HCT116 (cell line): ENCODE measurements around the gene ATF5. TPM values are rescaled to one million over a fixed set of nuclear protein-coding genes. Genes with fewer than 3 reads are reported as not detected.

Experiments
- ATAC-seq: fragments of 200-7000 bp; cut with Tn5 transposase; 2 replicates; pipeline ENCODE4 v1.9.1; 2020; ENCODE audit warnings: mild to moderate bottlenecking, moderate library complexity
- BruUV-seq: library from RNA; stranded (reverse); fragments of 400-500 nt; replicated peaks from 2 replicates; lab custom pipeline; 2021; lab: Mats Ljungman, UMichigan
- CTCF ChIA-PET: fragments of 300-600 bp; sonication (Branson Sonifier 250); formaldehyde crosslinking; loops from one replicate; lab custom pipeline; 2021; ENCODE audit warnings: antibody characterized with exemption; lab: Charles Lee
- POLR2A ChIA-PET: fragments of 300-600, 350-600 bp; sonication (Branson Sonifier 250); formaldehyde crosslinking; loops from one replicate; lab custom pipeline; 2021; ENCODE audit warnings: antibody characterized with exemption; lab: Charles Lee
- RAD21 ChIA-PET, 2 experiments: fragments of 300-600 bp; sonication (Branson Sonifier 250); formaldehyde crosslinking; loops; one replicate each; lab custom pipeline; 2023; ENCODE audit warnings: low total read pairs in 2 of 2; ENCODE audit not compliant: uncharacterized antibody in 2 of 2, unreplicated experiment in 2 of 2, low non-redundant PET in 1 of 2; lab: Charles Lee
- DNase-seq: peaks from one replicate; pipeline ENCODE4 v3.0.0-alpha.2; 2010; ENCODE audit warnings: low read depth, low spot score
- H2AFZ ChIP-seq: fragments of 200-600 bp; shearing (Covaris generic), sonication (generic); 2 replicates; pipeline ENCODE4 v1.6.1; 2017; ENCODE audit warnings: low read depth, mixed run types, mixed read lengths, antibody characterized with exemption, low read length; ENCODE audit not compliant: poor library complexity, severe bottlenecking
- H3K27ac ChIP-seq: 2 replicates; pipeline ENCODE4 v1.5.1; 2012; ENCODE audit warnings: low read depth, low read length
- H3K27me3 ChIP-seq: fragments of 200-600 bp; sonication (generic); 2 replicates; pipeline ENCODE4 v1.6.1; 2016; ENCODE audit warnings: mixed run types, low read length, mixed read lengths; ENCODE audit not compliant: insufficient read depth
- H3K36me3 ChIP-seq, 2 experiments: fragments of 200-500 bp in 1 of 2; fragments of 200-600 bp in 1 of 2; sonication (Bioruptor generic) in 1 of 2; sonication (generic) in 1 of 2; 2 replicates each; pipeline versions ENCODE4 v1.5.1 to v1.6.1; 2014 to 2016; ENCODE audit warnings: low read length in 2 of 2, inconsistent platforms in 1 of 2, mixed read lengths in 1 of 2, mixed run types in 1 of 2; ENCODE audit not compliant: insufficient read depth in 2 of 2, control insufficient read depth in 1 of 2
- H3K4me1 ChIP-seq, 2 experiments: fragments of 200-600 bp in 1 of 2; sonication (generic) in 1 of 2; 2 replicates each; pipeline versions ENCODE4 v1.5.1 to v1.6.1; 2012 to 2017; ENCODE audit warnings: low read length in 2 of 2, inconsistent platforms in 1 of 2, mild to moderate bottlenecking in 1 of 2, mixed read lengths in 1 of 2, mixed run types in 1 of 2, moderate library complexity in 1 of 2; ENCODE audit not compliant: insufficient read depth in 2 of 2, control insufficient read depth in 1 of 2
- H3K4me2 ChIP-seq: fragments of 200-600 bp; sonication (generic); 2 replicates; pipeline ENCODE4 v1.6.1; 2017; ENCODE audit warnings: mixed run types, low read length, mixed read lengths
- H3K4me3 ChIP-seq, 2 experiments: fragments of 200-600 bp in 1 of 2; sonication (generic) in 1 of 2; replicated peaks in 1 of 2; 2 replicates each; pipeline ENCODE4 v1.5.1; 2011 to 2016; ENCODE audit warnings: low read length in 2 of 2, control low read depth in 1 of 2, low read depth in 1 of 2, mild to moderate bottlenecking in 1 of 2, mixed read lengths in 1 of 2, mixed run types in 1 of 2
- H3K79me2 ChIP-seq: fragments of 200-600 bp; sonication (generic); 2 replicates; pipeline ENCODE4 v1.6.1; 2017; ENCODE audit warnings: mild to moderate bottlenecking, mixed run types, low read length, moderate library complexity, mixed read lengths; ENCODE audit not compliant: insufficient read depth
- H3K9ac ChIP-seq: fragments of 200-600 bp; sonication (generic); 2 replicates; pipeline ENCODE4 v1.6.1; 2016; ENCODE audit warnings: low read length, mixed read lengths
- H3K9me2 ChIP-seq: fragments of 200-600 bp; sonication (generic), shearing (Covaris generic); 2 replicates; pipeline ENCODE4 v1.6.1; 2017; ENCODE audit warnings: mixed run types, mild to moderate bottlenecking, moderate library complexity; ENCODE audit not compliant: insufficient read depth
- H3K9me3 ChIP-seq, 2 experiments: fragments of 200-500 bp in 1 of 2; fragments of 200-600 bp in 1 of 2; sonication (Bioruptor generic) in 1 of 2; sonication (generic) in 1 of 2; 2 replicates each; pipeline ENCODE4 v1.6.1; 2014 to 2017; ENCODE audit warnings: low read length in 2 of 2, mixed read lengths in 2 of 2, inconsistent platforms in 1 of 2, low read depth in 1 of 2, mild to moderate bottlenecking in 1 of 2, mixed run types in 1 of 2, moderate library complexity in 1 of 2; ENCODE audit not compliant: control insufficient read depth in 1 of 2, insufficient read depth in 1 of 2
- H4K20me1 ChIP-seq: fragments of 200-600 bp; sonication (generic), shearing (Covaris generic); 2 replicates; pipeline ENCODE4 v1.6.1; 2017; ENCODE audit warnings: mixed run types, mild to moderate bottlenecking, moderate library complexity; ENCODE audit not compliant: insufficient read depth
- CBX3 ChIP-seq: IDR thresholded peaks from 2 replicates; pipeline ENCODE4 v1.6.1; 2012; ENCODE audit warnings: low read depth
- CEBPB ChIP-seq: IDR thresholded peaks from 2 replicates; pipeline ENCODE4 v1.6.1; 2012; ENCODE audit warnings: low read depth
- EGR1 ChIP-seq: IDR thresholded peaks from 2 replicates; pipeline ENCODE4 v1.6.1; 2012; ENCODE audit warnings: low read depth
- EZH2 ChIP-seq: fragments of 200-600 bp; sonication (generic); IDR thresholded peaks from 2 replicates; pipeline ENCODE4 v1.6.1; 2017; ENCODE audit warnings: antibody characterized with exemption, mixed run types
- EZH2phosphoT487 ChIP-seq: fragments of 200-600 bp; IDR thresholded peaks from 2 replicates; pipeline ENCODE4 v1.6.1; 2018; ENCODE audit warnings: antibody characterized with exemption, borderline replicate concordance
- FOSL1 ChIP-seq: IDR thresholded peaks from 2 replicates; pipeline ENCODE4 v1.6.1; 2012; ENCODE audit warnings: low read depth
- POLR2A ChIP-seq: IDR thresholded peaks from 2 replicates; pipeline ENCODE4 v1.7.0; 2011; ENCODE audit warnings: borderline replicate concordance; ENCODE audit not compliant: insufficient read depth, insufficient read length; ENCODE audit errors: extremely low read depth
- POLR2AphosphoS5 ChIP-seq: IDR thresholded peaks from 2 replicates; pipeline ENCODE4 v1.6.1; 2011; ENCODE audit warnings: mild to moderate bottlenecking, low read depth, low read length, moderate library complexity
- RAD21 ChIP-seq: IDR thresholded peaks from 2 replicates; pipeline ENCODE4 v1.6.1; 2012; ENCODE audit warnings: low read depth, mild to moderate bottlenecking
- SIN3A ChIP-seq: IDR thresholded peaks from 2 replicates; pipeline ENCODE4 v1.6.1; 2012; ENCODE audit warnings: low read depth
- SP1 ChIP-seq: IDR thresholded peaks from 2 replicates; pipeline ENCODE4 v1.6.1; 2012; ENCODE audit warnings: low read depth
- SRF ChIP-seq: IDR thresholded peaks from 2 replicates; pipeline ENCODE4 v1.6.1; 2012; ENCODE audit warnings: low read depth
- YY1 ChIP-seq: IDR thresholded peaks from 2 replicates; pipeline ENCODE4 v1.6.1; 2011; ENCODE audit warnings: low read length, low read depth, moderate library complexity, mild to moderate bottlenecking; ENCODE audit not compliant: insufficient replicate concordance; ENCODE audit errors: extremely low read depth
- ZFX ChIP-seq: fragments of 450-650 bp; IDR thresholded peaks from 2 replicates; pipeline ENCODE4 v1.6.1; 2017
- ZNF274 ChIP-seq: fragments of 200-500 bp; sonication (Bioruptor generic); IDR thresholded peaks from 2 replicates; pipeline ENCODE4 v1.6.1; 2014; ENCODE audit warnings: mild to moderate bottlenecking, low read depth, low read length, inconsistent platforms
- intact Hi-C: fragments of 100-400 bp; cut with micrococcal nuclease; formaldehyde crosslinking; loops from 2 replicates; pipeline ENCODE4 v1.10.0; 2022
- total RNA-seq: library from RNA; stranded (reverse); gene quantifications from one replicate; pipeline ENCODE4 v1.2.1, GENCODE V29; 2021; ENCODE audit not compliant: unreplicated experiment
- TF ChIP-seq, protein P1 (sequence below): IDR thresholded peaks from 2 replicates; pipeline ENCODE4 v1.6.1; 2012
- TF ChIP-seq, protein P2 (sequence below): IDR thresholded peaks from 2 replicates; pipeline ENCODE4 v1.6.1; 2011; ENCODE audit warnings: mild to moderate bottlenecking, low read length, moderate library complexity; ENCODE audit not compliant: insufficient replicate concordance; ENCODE audit errors: extremely low read depth
- TF ChIP-seq, protein P3 (sequence below): IDR thresholded peaks from 2 replicates; pipeline ENCODE4 v1.6.1; 2012
- TF ChIP-seq, protein P4 (sequence below), 3 experiments: fragments of 200-600 bp in 1 of 3; sonication (generic) in 1 of 3; IDR thresholded peaks in 2 of 3; conservative IDR thresholded peaks in 1 of 3; 2 replicates each; pipeline ENCODE4 v1.5.1; 2012 to 2017; ENCODE audit warnings: low read depth in 2 of 3, low read length in 2 of 3, antibody characterized with exemption in 1 of 3, borderline replicate concordance in 1 of 3, control low read depth in 1 of 3, mild to moderate bottlenecking in 1 of 3, mixed read lengths in 1 of 3, mixed run types in 1 of 3, moderate library complexity in 1 of 3; ENCODE audit not compliant: insufficient read depth in 1 of 3

The ATF5 gene
- total RNA-seq, 1 experiment from 2014 or later, result 28.2 TPM

DNA sequence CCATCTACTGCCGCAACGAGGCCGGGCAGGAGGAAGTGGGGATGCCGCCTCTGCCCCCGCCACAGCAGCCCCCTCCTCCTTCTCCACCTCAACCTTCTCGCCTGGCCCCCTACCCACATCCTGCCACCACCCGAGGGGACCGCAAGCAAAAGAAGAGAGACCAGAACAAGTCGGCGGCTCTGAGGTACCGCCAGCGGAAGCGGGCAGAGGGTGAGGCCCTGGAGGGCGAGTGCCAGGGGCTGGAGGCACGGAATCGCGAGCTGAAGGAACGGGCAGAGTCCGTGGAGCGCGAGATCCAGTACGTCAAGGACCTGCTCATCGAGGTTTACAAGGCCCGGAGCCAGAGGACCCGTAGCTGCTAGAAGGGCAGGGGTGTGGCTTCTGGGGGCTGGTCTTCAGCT, 3.7 kb downstream of the ATF5 start:
- ChIA-PET CTCF (no interaction called here), RAD21 (no interaction called here), POLR2A (no interaction called here)
- Histone ChIP-seq H3K4me3 (no peak overlapping the region), H3K4me1 (peaks cover 7 to 25% of the 10 kb centered on the region in 2 experiments; a peak in 3 of 4 replicates), H2AFZ (no peak overlapping the region), H3K79me2 (peaks cover 23% of the 10 kb centered on the region), H4K20me1 (no peaks in the 10 kb centered on the region), H3K9ac (no peak overlapping the region), H3K27ac (no peak overlapping the region), H3K4me2 (no peak overlapping the region), H3K36me3 (peaks cover 0 to 10% of the 10 kb centered on the region in 2 experiments; a peak in 2 of 4 replicates), H3K9me2 (no peaks in the 10 kb centered on the region), H3K9me3 (no peaks in the 10 kb centered on the region), H3K27me3 (no peaks in the 10 kb centered on the region)
- no TSS peak for BruUV-seq
- ATAC-seq (no peak), DNase-seq (no peak)
- intact Hi-C loops, result no loop called here
- TF ChIP-seq FOSL1, result no peak
- TF ChIP-seq, protein P1, sequence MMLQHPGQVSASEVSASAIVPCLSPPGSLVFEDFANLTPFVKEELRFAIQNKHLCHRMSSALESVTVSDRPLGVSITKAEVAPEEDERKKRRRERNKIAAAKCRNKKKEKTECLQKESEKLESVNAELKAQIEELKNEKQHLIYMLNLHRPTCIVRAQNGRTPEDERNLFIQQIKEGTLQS, result no peak
- TF ChIP-seq ZNF274, result no peak
- no peak for TF ChIP-seq CBX3

DNA sequence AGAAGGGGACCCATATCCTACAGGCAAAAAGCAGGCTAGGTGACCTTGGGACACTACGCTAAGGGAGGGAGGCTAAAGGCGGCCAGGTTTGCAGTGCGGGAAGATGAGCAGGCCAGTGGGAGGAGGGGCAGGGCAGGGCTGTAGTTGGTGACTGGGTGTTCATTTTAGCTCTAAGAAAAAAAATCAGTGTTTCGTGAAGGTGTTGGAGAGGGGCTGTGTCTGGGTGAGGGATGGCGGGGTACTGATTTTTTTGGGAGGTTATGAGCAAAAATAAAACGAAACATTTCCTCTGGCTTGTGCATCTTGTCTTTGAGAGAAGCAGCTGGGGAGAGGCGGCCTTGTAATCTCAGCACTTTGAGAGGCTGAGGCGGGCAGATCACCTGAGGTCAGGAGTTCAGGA, 4.6 kb downstream of the ATF5 start:
- Histone ChIP-seq H3K79me2 (peaks cover 13% of the 10 kb centered on the region), H3K4me2 (no peak overlapping the region), H3K9ac (no peak overlapping the region), H3K4me3 (no peak overlapping the region), H3K36me3 (peaks cover 0 to 7% of the 10 kb centered on the region in 2 experiments; a peak in 1 of 4 replicates), H3K9me2 (no peaks in the 10 kb centered on the region), H3K27ac (no peak overlapping the region), H4K20me1 (no peaks in the 10 kb centered on the region), H3K4me1 (peaks cover 6 to 21% of the 10 kb centered on the region in 2 experiments; a peak in 3 of 4 replicates), H2AFZ (no peak overlapping the region), H3K27me3 (no peaks in the 10 kb centered on the region), H3K9me3 (no peaks in the 10 kb centered on the region)
- CTCF ChIA-PET, result no interaction called here
- intact Hi-C loops, result no loop called here
- RAD21 ChIA-PET, result no interaction called here
- POLR2A ChIA-PET, result no interaction called here
- ATAC-seq, result no peak
- BruUV-seq, result no TSS peak
- no peak for DNase-seq
- TF ChIP-seq SIN3A, result no peak
- no peak for TF ChIP-seq EGR1
- TF ChIP-seq SRF, result no peak
- no peak for TF ChIP-seq SP1
- TF ChIP-seq POLR2AphosphoS5, result no peak
- TF ChIP-seq, protein P2, sequence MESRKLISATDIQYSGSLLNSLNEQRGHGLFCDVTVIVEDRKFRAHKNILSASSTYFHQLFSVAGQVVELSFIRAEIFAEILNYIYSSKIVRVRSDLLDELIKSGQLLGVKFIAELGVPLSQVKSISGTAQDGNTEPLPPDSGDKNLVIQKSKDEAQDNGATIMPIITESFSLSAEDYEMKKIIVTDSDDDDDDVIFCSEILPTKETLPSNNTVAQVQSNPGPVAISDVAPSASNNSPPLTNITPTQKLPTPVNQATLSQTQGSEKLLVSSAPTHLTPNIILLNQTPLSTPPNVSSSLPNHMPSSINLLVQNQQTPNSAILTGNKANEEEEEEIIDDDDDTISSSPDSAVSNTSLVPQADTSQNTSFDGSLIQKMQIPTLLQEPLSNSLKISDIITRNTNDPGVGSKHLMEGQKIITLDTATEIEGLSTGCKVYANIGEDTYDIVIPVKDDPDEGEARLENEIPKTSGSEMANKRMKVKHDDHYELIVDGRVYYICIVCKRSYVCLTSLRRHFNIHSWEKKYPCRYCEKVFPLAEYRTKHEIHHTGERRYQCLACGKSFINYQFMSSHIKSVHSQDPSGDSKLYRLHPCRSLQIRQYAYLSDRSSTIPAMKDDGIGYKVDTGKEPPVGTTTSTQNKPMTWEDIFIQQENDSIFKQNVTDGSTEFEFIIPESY, result no peak
- no peak for TF ChIP-seq EZH2phosphoT487
- TF ChIP-seq CEBPB, result no peak
- TF ChIP-seq, protein P3, sequence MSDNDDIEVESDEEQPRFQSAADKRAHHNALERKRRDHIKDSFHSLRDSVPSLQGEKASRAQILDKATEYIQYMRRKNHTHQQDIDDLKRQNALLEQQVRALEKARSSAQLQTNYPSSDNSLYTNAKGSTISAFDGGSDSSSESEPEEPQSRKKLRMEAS, result no peak
- TF ChIP-seq ZFX, result no peak
- TF ChIP-seq YY1, result no peak
- TF ChIP-seq RAD21, result no peak
- no peak for TF ChIP-seq CBX3
- no peak for TF ChIP-seq EZH2
- TF ChIP-seq ZNF274, result no peak
- TF ChIP-seq, protein P4, sequence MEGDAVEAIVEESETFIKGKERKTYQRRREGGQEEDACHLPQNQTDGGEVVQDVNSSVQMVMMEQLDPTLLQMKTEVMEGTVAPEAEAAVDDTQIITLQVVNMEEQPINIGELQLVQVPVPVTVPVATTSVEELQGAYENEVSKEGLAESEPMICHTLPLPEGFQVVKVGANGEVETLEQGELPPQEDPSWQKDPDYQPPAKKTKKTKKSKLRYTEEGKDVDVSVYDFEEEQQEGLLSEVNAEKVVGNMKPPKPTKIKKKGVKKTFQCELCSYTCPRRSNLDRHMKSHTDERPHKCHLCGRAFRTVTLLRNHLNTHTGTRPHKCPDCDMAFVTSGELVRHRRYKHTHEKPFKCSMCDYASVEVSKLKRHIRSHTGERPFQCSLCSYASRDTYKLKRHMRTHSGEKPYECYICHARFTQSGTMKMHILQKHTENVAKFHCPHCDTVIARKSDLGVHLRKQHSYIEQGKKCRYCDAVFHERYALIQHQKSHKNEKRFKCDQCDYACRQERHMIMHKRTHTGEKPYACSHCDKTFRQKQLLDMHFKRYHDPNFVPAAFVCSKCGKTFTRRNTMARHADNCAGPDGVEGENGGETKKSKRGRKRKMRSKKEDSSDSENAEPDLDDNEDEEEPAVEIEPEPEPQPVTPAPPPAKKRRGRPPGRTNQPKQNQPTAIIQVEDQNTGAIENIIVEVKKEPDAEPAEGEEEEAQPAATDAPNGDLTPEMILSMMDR (IDR thresholded peaks at IDR 0.05 in 2 of 3, conservative IDR thresholded peaks at IDR 0.05 in 1 of 3; ENCODE audit: borderline replicate concordance in 1 of 3, insufficient read depth in 1 of 3, low read depth in 2 of 3, low read length in 2 of 3), result no peak
- no peak for TF ChIP-seq POLR2A
